Sigmoid colon (tissue), 7 donors: ENCODE data around the gene LPAR6. TPM values are rescaled to one million over a fixed set of nuclear protein-coding genes. Genes with fewer than 3 reads are reported as not detected.

Experiments used
- DNase-seq: peaks from one replicate; pipeline ENCODE4 v3.0.0-alpha.2; 2019
- H3K27ac ChIP-seq, 4 donors: fragments of 200-600 bp; sonication (generic); one replicate each; pipeline ENCODE4 v1.5.1; 2016 to 2019; ENCODE audit warnings: mild to moderate bottlenecking in 1 of 4
- H3K27me3 ChIP-seq, 3 donors: fragments of 200-600 bp; sonication (generic); one replicate each; pipeline ENCODE4 v1.5.1; 2019; ENCODE audit warnings: mild to moderate bottlenecking in 1 of 3
- H3K36me3 ChIP-seq, 4 donors: fragments of 200-600 bp; sonication (generic); one replicate each; pipeline ENCODE4 v1.5.1; 2016 to 2019
- H3K4me1 ChIP-seq, 4 donors: fragments of 200-600 bp; sonication (generic); one replicate each; pipeline ENCODE4 v1.5.1; 2017 to 2019
- H3K4me3 ChIP-seq, 4 donors: fragments of 200-600 bp; sonication (generic); one replicate each; pipeline ENCODE4 v1.5.1; 2017 to 2019; ENCODE audit warnings: mild to moderate bottlenecking in 2 of 4, moderate library complexity in 1 of 4
- H3K9me3 ChIP-seq, 4 donors: fragments of 200-600 bp in 3 of 4; sonication (generic) in 3 of 4; one replicate each; pipeline versions ENCODE4 v1.5.1 to v1.6.1; 2013 to 2019
- CTCF ChIP-seq, 4 experiments: fragments of 450-650 bp in 3 of 4; fragments of 200-600 bp in 1 of 4; IDR thresholded peaks; one replicate each; pipeline ENCODE4 v1.5.1; 2016 to 2019; ENCODE audit warnings: antibody characterized with exemption in 4 of 4, mild to moderate bottlenecking in 3 of 4, moderate library complexity in 2 of 4
- EP300 ChIP-seq, 4 donors: sonication (generic); formaldehyde crosslinking; IDR thresholded peaks; one replicate each; pipeline ENCODE4 v1.6.1; 2017; ENCODE audit warnings: antibody characterized with exemption in 4 of 4
- POLR2A ChIP-seq, 2 donors: fragments of 450-650 bp; IDR thresholded peaks; one replicate each; pipeline ENCODE4 v1.6.1; 2016; ENCODE audit warnings: antibody characterized with exemption in 2 of 2, mild to moderate bottlenecking in 2 of 2, moderate library complexity in 2 of 2
- POLR2AphosphoS5 ChIP-seq, 4 donors: sonication (generic); formaldehyde crosslinking; IDR thresholded peaks; one replicate each; pipeline ENCODE4 v1.6.1; 2017; ENCODE audit warnings: antibody characterized with exemption in 4 of 4
- WGBS, 2 donors: extraction: QIAGEN DNeasy Blood & Tissue Kit; methylation state at CpG; one replicate each; pipeline ENCODE4 v1.1.7; 2013; 5-methylcytosine and 5-hydroxymethylcytosine counted together
- intact Hi-C: fragments of 100-400 bp; cut with DNase I; formaldehyde crosslinking; loops from one replicate; pipeline ENCODE4 v1.15.1; 2023
- polyA plus RNA-seq, 3 donors: library from polyadenylated mRNA; stranded (reverse); fragments of 200-250 nt; gene quantifications; one replicate each; pipeline ENCODE4 v1.2.3, GENCODE V29; 2013
- total RNA-seq, 4 donors: library from RNA; depleted of rRNA; stranded (reverse); fragments of >200 nt; gene quantifications; one replicate each; pipeline ENCODE4 v1.1.0, GENCODE V29; 2016
- donor health status: healthy with polysubstance abuse.
- donor health status: Bipolar disorder and iron deficiency.
- donor health status: healthy.

LPAR6 gene
- total and polyA plus RNA-seq, 7 donors = 11.4 to 24.2 (median 15.0) TPM

GRCh38 chr13:48448959-48449614, 36.2 kb upstream of the LPAR6 start:
- H3K27me3 ChIP-seq = no peaks in the 10 kb centered on the region
- peaks cover 0 to 13% (median 0%) of the 10 kb centered on the region in 4 donors for H3K36me3 ChIP-seq
- peaks cover 0 to 6% (median 0%) of the 10 kb centered on the region in 4 donors for H3K4me1 ChIP-seq
- H3K27ac ChIP-seq = peak overlapping the region in 1 of 4 donors; percentile 19
- H3K9me3 ChIP-seq = peaks cover 0 to 7% (median 0%) of the 10 kb centered on the region in 4 donors
- intact Hi-C loops = no loop called here
- no peak overlapping the region for H3K4me3 ChIP-seq
- TF ChIP-seq POLR2AphosphoS5 (IDR thresholded peaks at IDR 0.05) (no peak), CTCF (IDR thresholded peaks at IDR 0.05) (no peak), EP300 (IDR thresholded peaks at IDR 0.05) (no peak), POLR2A (IDR thresholded peaks at IDR 0.05) (no peak)
- WGBS, 2 donors = 49 to 76% methylated on average over 6 of the region's 6 CpGs
- DNase-seq = no peak

- H3K4me3 ChIP-seq = no peak overlapping the region
- 69 to 70% methylated on average over 3 of the region's 3 CpGs for WGBS, 2 donors
Observed at GRCh38 chr13:48448285-48448958, 35.5 kb upstream of the LPAR6 start.

GRCh38 chr13:48446464-48446863, 33.6 kb upstream of the LPAR6 start:
- H3K4me1 ChIP-seq = peaks cover 0 to 6% (median 0%) of the 10 kb centered on the region in 4 donors
- no peaks in the 10 kb centered on the region for H3K27me3 ChIP-seq
- WGBS, 2 donors = 97 to 98% methylated on average over 1 of the region's 1 CpG
- no peak for DNase-seq
- peaks cover 0 to 7% (median 0%) of the 10 kb centered on the region in 4 donors for H3K9me3 ChIP-seq
- intact Hi-C loops = no loop called here
- H3K27ac ChIP-seq = no peak overlapping the region
- no peaks in the 10 kb centered on the region for H3K36me3 ChIP-seq
- no peak for TF ChIP-seq POLR2AphosphoS5 (IDR thresholded peaks at IDR 0.05)
- no peak overlapping the region for H3K4me3 ChIP-seq

More at GRCh38 chr13:48448285-48448958, 35.5 kb upstream of the LPAR6 start:
- H3K27ac ChIP-seq = peak overlapping the region in 1 of 4 donors; percentile 19
- H3K27me3 ChIP-seq = no peaks in the 10 kb centered on the region
- intact Hi-C loops = no loop called here
- peaks cover 0 to 7% (median 0%) of the 10 kb centered on the region in 4 donors for H3K36me3 ChIP-seq
- peaks cover 0 to 6% (median 0%) of the 10 kb centered on the region in 4 donors for H3K4me1 ChIP-seq
- DNase-seq = no peak
- no peak for TF ChIP-seq POLR2A (IDR thresholded peaks at IDR 0.05)
- no peak for TF ChIP-seq CTCF (IDR thresholded peaks at IDR 0.05)
- TF ChIP-seq POLR2AphosphoS5 (IDR thresholded peaks at IDR 0.05) = no peak
- no peak for TF ChIP-seq EP300 (IDR thresholded peaks at IDR 0.05)
- H3K9me3 ChIP-seq = peaks cover 0 to 7% (median 0%) of the 10 kb centered on the region in 4 donors

- Histone ChIP-seq H3K27me3 (no peaks in the 10 kb centered on the region), H3K4me3 (no peak overlapping the region), H3K9me3 (no peaks in the 10 kb centered on the region), H3K27ac (no peak overlapping the region), H3K36me3 (no peaks in the 10 kb centered on the region), H3K4me1 (no peaks in the 10 kb centered on the region)
- DNase-seq = no peak
- WGBS, 2 donors = 72 to 74% methylated on average over 1 of the region's 1 CpG
- TF ChIP-seq POLR2AphosphoS5 (IDR thresholded peaks at IDR 0.05) (no peak), CTCF (IDR thresholded peaks at IDR 0.05) (no peak), EP300 (IDR thresholded peaks at IDR 0.05) (no peak)
- intact Hi-C loops = no loop called here
Observed at GRCh38 chr13:48443442-48444208, 30.7 kb upstream of the LPAR6 start.

GRCh38 chr13:48437371-48437770, 24.5 kb upstream of the LPAR6 start:
- no peak for TF ChIP-seq EP300 (IDR thresholded peaks at IDR 0.05)
- TF ChIP-seq POLR2AphosphoS5 (IDR thresholded peaks at IDR 0.05) = peak in 1 of 4 donors; percentile 12
- no peak for TF ChIP-seq CTCF (IDR thresholded peaks at IDR 0.05)
- Histone ChIP-seq H3K9me3 (no peaks in the 10 kb centered on the region), H3K36me3 (no peaks in the 10 kb centered on the region), H3K27ac (peak overlapping the region in 3 of 4 donors; percentile 21 to 62 (median 44)), H3K4me3 (no peak overlapping the region), H3K4me1 (peaks cover 0 to 15% (median 7%) of the 10 kb centered on the region in 4 donors), H3K27me3 (no peaks in the 10 kb centered on the region)
- intact Hi-C loops = no loop called here
- WGBS, 2 donors = 53 to 63% methylated on average over 3 of the region's 3 CpGs
- DNase-seq = peak; percentile 76
